ENCODE data around the gene EEA1. TPM values are rescaled to one million over a fixed set of nuclear protein-coding genes. Genes with fewer than 3 reads are reported as not detected.

EEA1 gene
- total RNA-seq, 3 donors from 2014 or later: 34.2 to 35.8 (median 34.6) TPM

- no peak for DNase-seq
- H3K4me3 ChIP-seq: no peak overlapping the region
- H3K4me1 ChIP-seq (ENCODE audit: low read depth): no peaks in the 10 kb centered on the region
- intact Hi-C loops (cut with DNase I, micrococcal nuclease): no loop called here
- ATAC-seq: no peak
- no peak for TF ChIP-seq CTCF (IDR thresholded peaks at IDR 0.05)
- no peaks in the 10 kb centered on the region for H3K9me3 ChIP-seq
- no peaks in the 10 kb centered on the region for H3K36me3 ChIP-seq (ENCODE audit: low read depth)
Measured at GRCh38 chr12:92871116-92871515, 58.0 kb downstream of the EEA1 start.

GRCh38 chr12:92866418-92866817 lies 62.7 kb downstream of the EEA1 start:
- Histone ChIP-seq H3K9me3 (no peaks in the 10 kb centered on the region), H3K36me3 (ENCODE audit: low read depth) (no peaks in the 10 kb centered on the region), H3K4me1 (ENCODE audit: low read depth) (no peaks in the 10 kb centered on the region), H3K4me3 (no peak overlapping the region)
- intact Hi-C loops (cut with DNase I, micrococcal nuclease): no loop called here
- no peak for TF ChIP-seq CTCF (IDR thresholded peaks at IDR 0.05)
- ATAC-seq (no peak), DNase-seq (no peak)

DNA sequence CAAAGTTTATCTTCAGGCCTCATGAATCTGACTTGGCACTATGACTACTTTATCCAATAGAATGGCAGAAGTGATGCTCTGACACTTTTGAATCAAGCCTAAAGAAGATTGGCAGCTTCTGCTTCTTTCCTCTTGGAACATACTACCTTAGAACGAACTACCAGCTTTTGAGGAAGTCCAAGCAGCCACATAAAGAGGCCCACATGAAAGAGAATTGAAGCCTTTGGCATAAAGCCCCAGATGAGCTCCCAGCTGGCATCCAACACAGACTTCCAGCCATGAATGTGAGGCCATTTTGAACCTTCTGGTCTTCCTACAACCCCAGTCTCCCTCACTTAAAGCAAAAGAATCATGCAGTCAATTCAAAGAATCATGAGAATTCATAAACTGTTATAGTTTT lies 65.8 kb downstream of the EEA1 start:
- no peak overlapping the region for H3K4me3 ChIP-seq
- no peaks in the 10 kb centered on the region for H3K4me1 ChIP-seq (ENCODE audit: low read depth)
- no peaks in the 10 kb centered on the region for H3K9me3 ChIP-seq
- ATAC-seq (no peak), DNase-seq (no peak)
- no peaks in the 10 kb centered on the region for H3K36me3 ChIP-seq (ENCODE audit: low read depth)
- intact Hi-C loops (cut with DNase I, micrococcal nuclease): no loop called here
- no peak for TF ChIP-seq CTCF (IDR thresholded peaks at IDR 0.05)

DNA sequence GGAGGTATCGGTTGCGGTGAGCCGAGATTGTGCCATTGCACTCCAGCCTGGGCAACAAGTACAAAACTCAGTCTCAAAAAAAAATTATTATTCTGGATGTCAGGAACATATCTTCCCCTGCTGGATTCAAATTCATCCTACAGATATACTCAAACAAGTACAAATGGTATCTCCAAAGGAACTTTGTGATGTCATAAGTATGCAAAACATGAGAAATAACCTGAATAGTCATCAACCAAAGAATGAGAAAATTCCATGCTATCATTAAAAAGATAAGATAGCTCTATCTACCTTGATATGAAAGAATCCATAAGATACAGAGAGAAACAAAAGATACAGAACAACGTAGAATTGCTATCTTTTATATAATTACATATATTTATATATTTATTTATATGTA lies 67.7 kb downstream of the EEA1 start:
- no peak for TF ChIP-seq CTCF (IDR thresholded peaks at IDR 0.05)
- intact Hi-C loops (cut with DNase I, micrococcal nuclease): no loop called here
- Histone ChIP-seq H3K36me3 (ENCODE audit: low read depth) (no peaks in the 10 kb centered on the region), H3K9me3 (no peaks in the 10 kb centered on the region), H3K4me1 (ENCODE audit: low read depth) (no peaks in the 10 kb centered on the region), H3K4me3 (no peak overlapping the region)
- ATAC-seq (no peak), DNase-seq (no peak)

GRCh38 chr12:92860521-92860920 lies 68.6 kb downstream of the EEA1 start:
- Histone ChIP-seq H3K36me3 (ENCODE audit: low read depth) (no peaks in the 10 kb centered on the region), H3K4me3 (no peak overlapping the region), H3K9me3 (no peaks in the 10 kb centered on the region), H3K4me1 (ENCODE audit: low read depth) (no peaks in the 10 kb centered on the region)
- DNase-seq (no peak), ATAC-seq (peak; percentile 6)
- intact Hi-C loops (cut with DNase I, micrococcal nuclease): no loop called here
- TF ChIP-seq CTCF (IDR thresholded peaks at IDR 0.05): no peak
